ENCODE data around the gene SSR4.

GRCh38 chrX:153797415-153798015 is 3.0 kb downstream of the SSR4 start:
- no peak for TF ChIP-seq CTCF (conservative IDR thresholded peaks at IDR 0.05)
- no peak for TF ChIP-seq ZFX (IDR thresholded peaks at IDR 0.05)

All from C4-2B (cell line).